Neural cell (in vitro differentiated cells): ENCODE measurements around the gene PDGFB.

Experiments
- EP300 ChIP-seq: fragments of 450-650 bp; conservative IDR thresholded peaks from 2 replicates; pipeline ENCODE4 v1.6.1; 2014; ENCODE audit warnings: antibody characterized with exemption, mild to moderate bottlenecking, moderate library complexity; ENCODE audit not compliant: poor library complexity, severe bottlenecking
- EZH2 ChIP-seq: fragments of 200-600, 300-800 bp; shearing (Covaris generic), sonication (generic); IDR thresholded peaks from 2 replicates; pipeline ENCODE4 v1.6.1; 2014; ENCODE audit warnings: antibody characterized with exemption, low read length, borderline replicate concordance, mild to moderate bottlenecking; ENCODE audit not compliant: insufficient read depth, poor library complexity, severe bottlenecking
- SMC3 ChIP-seq: fragments of 450-650 bp; conservative IDR thresholded peaks from 2 replicates; pipeline ENCODE4 v1.6.1; 2014; ENCODE audit warnings: antibody characterized with exemption, mild to moderate bottlenecking, moderate library complexity; ENCODE audit not compliant: poor library complexity
- TAF1 ChIP-seq: IDR thresholded peaks from 2 replicates; pipeline ENCODE4 v1.6.1; 2012; ENCODE audit warnings: low read depth
- TF ChIP-seq, protein P1 (sequence below): IDR thresholded peaks from 2 replicates; pipeline ENCODE4 v1.6.1; 2012; ENCODE audit warnings: borderline replicate concordance

DNA sequence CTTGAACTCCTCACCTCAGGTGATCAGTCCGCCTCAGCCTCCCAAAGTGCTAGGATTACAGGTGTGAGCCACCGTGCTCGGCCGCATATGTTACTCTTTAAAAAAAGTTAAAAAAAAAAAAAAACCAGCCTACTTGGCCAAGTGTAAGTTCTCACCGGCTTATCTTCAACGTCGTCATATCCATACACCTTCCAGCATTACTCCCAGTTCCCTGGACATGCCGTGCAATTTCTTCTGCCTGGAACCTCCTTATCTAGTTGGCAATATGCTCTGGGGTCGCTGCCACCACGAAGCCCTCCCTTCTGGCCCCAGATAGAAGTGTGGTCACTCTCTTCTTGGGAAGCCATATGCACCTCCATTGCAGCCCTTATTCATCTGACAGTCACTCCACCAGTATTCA is 56.0 kb downstream of the PDGFB start:
- TF ChIP-seq TAF1 (no peak), EP300 (no peak), SMC3 (no peak), EZH2 (no peak)
- TF ChIP-seq, protein P1, sequence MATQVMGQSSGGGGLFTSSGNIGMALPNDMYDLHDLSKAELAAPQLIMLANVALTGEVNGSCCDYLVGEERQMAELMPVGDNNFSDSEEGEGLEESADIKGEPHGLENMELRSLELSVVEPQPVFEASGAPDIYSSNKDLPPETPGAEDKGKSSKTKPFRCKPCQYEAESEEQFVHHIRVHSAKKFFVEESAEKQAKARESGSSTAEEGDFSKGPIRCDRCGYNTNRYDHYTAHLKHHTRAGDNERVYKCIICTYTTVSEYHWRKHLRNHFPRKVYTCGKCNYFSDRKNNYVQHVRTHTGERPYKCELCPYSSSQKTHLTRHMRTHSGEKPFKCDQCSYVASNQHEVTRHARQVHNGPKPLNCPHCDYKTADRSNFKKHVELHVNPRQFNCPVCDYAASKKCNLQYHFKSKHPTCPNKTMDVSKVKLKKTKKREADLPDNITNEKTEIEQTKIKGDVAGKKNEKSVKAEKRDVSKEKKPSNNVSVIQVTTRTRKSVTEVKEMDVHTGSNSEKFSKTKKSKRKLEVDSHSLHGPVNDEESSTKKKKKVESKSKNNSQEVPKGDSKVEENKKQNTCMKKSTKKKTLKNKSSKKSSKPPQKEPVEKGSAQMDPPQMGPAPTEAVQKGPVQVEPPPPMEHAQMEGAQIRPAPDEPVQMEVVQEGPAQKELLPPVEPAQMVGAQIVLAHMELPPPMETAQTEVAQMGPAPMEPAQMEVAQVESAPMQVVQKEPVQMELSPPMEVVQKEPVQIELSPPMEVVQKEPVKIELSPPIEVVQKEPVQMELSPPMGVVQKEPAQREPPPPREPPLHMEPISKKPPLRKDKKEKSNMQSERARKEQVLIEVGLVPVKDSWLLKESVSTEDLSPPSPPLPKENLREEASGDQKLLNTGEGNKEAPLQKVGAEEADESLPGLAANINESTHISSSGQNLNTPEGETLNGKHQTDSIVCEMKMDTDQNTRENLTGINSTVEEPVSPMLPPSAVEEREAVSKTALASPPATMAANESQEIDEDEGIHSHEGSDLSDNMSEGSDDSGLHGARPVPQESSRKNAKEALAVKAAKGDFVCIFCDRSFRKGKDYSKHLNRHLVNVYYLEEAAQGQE = no peak
